B cell (primary cell): ENCODE measurements around the gene FOXO1. TPM values are rescaled to one million over a fixed set of nuclear protein-coding genes. Genes with fewer than 3 reads are reported as not detected.

ENCODE experiments used
- ATAC-seq: fragments of 200-7000 bp; cut with Tn5 transposase; one replicate; pipeline ENCODE4 v1.10.0; 2021; ENCODE audit warnings: low read depth, mild to moderate bottlenecking, moderate number of reproducible peaks, moderate library complexity
- CTCF ChIA-PET: fragments of 350-600 bp; sonication (Branson Sonifier 250); formaldehyde crosslinking; loops from one replicate; lab custom pipeline; 2021; ENCODE audit warnings: antibody characterized with exemption, inconsistent platforms; lab: Charles Lee
- POLR2A ChIA-PET: fragments of 350-600 bp; sonication (Branson Sonifier 250); formaldehyde crosslinking; loops from one replicate; lab custom pipeline; 2021; ENCODE audit warnings: antibody characterized with exemption; lab: Charles Lee
- DNase-seq: peaks from one replicate; pipeline ENCODE4 v3.0.0; 2013
- H2AFZ ChIP-seq: 2 replicates; pipeline ENCODE4 v1.6.1; 2012; ENCODE audit warnings: mild to moderate bottlenecking, low read depth, low read length; ENCODE audit not compliant: insufficient read depth, poor library complexity, severe bottlenecking
- H3K27ac ChIP-seq, 2 donors: 1 replicate in 1 of 2; 2 replicates in 1 of 2; pipeline ENCODE4 v1.5.1; 2012 to 2013; ENCODE audit warnings: low read length in 2 of 2, mild to moderate bottlenecking in 2 of 2, moderate library complexity in 1 of 2
- H3K27me3 ChIP-seq, 4 experiments: fragments of 200-600 bp in 1 of 4; sonication (generic) in 1 of 4; replicated peaks in 1 of 4; 1 replicate in 2 of 4; 2 replicates in 2 of 4; pipeline versions ENCODE4 v1.6.1 to v1.7.0; 2013 to 2016; ENCODE audit warnings: low read length in 3 of 4, mild to moderate bottlenecking in 2 of 4, mixed read lengths in 1 of 4, moderate library complexity in 1 of 4; ENCODE audit not compliant: insufficient read depth in 4 of 4, control insufficient read depth in 3 of 4; ENCODE audit errors: control extremely low read depth in 1 of 4
- H3K36me3 ChIP-seq, 2 experiments: replicated peaks in 1 of 2; 1 replicate in 1 of 2; 2 replicates in 1 of 2; pipeline versions ENCODE4 v1.6.1 to v1.7.1; 2013; ENCODE audit warnings: low read length in 1 of 2; ENCODE audit not compliant: insufficient read depth in 2 of 2, control insufficient read depth in 1 of 2; ENCODE audit errors: control extremely low read depth in 1 of 2, extremely low read depth in 1 of 2
- H3K4me1 ChIP-seq, 2 donors: fragments of 200-600 bp in 1 of 2; sonication (generic) in 1 of 2; 1 replicate in 1 of 2; 2 replicates in 1 of 2; pipeline versions ENCODE4 v1.5.1 to v1.6.1; 2013 to 2017; ENCODE audit warnings: low read length in 2 of 2; ENCODE audit not compliant: control insufficient read depth in 2 of 2, insufficient read depth in 2 of 2
- H3K4me2 ChIP-seq: replicated peaks from 2 replicates; pipeline ENCODE3; 2012; ENCODE audit warnings: mild to moderate bottlenecking, low read depth, low read length; ENCODE audit not compliant: poor library complexity, severe bottlenecking
- H3K4me3 ChIP-seq, 5 experiments: fragments of 200-600 bp in 1 of 5; sonication (generic) in 1 of 5; 1 replicate in 3 of 5; 2 replicates in 2 of 5; pipeline versions ENCODE4 v1.5.1 to v1.7.0; 2011 to 2016; ENCODE audit warnings: low read length in 4 of 5, mild to moderate bottlenecking in 4 of 5, low read depth in 2 of 5, control low read depth in 1 of 5, moderate library complexity in 1 of 5; ENCODE audit not compliant: insufficient read depth in 1 of 5; ENCODE audit errors: control extremely low read depth in 1 of 5, extremely low read depth in 1 of 5
- H3K79me2 ChIP-seq: fragments of 200-600 bp; sonication (generic); one replicate; pipeline ENCODE4 v1.6.0; 2016; ENCODE audit warnings: low read length; ENCODE audit not compliant: control insufficient read depth, insufficient read depth
- H3K9ac ChIP-seq: fragments of 200-600 bp; sonication (generic); 2 replicates; pipeline ENCODE4 v1.6.1; 2017; ENCODE audit warnings: mild to moderate bottlenecking, low read length, moderate library complexity
- H3K9me3 ChIP-seq, 3 donors: one replicate each; pipeline versions ENCODE4 v1.6.1 to v1.7.1; 2013; ENCODE audit warnings: low read length in 2 of 3; ENCODE audit not compliant: control insufficient read depth in 2 of 3, insufficient read depth in 1 of 3; ENCODE audit errors: control extremely low read depth in 1 of 3
- H4K20me1 ChIP-seq: 2 replicates; pipeline ENCODE4 v1.6.0; 2012; ENCODE audit warnings: mild to moderate bottlenecking, low read length; ENCODE audit not compliant: insufficient read depth, control insufficient read depth, poor library complexity, severe bottlenecking
- H3K27ac Mint-ChIP-seq: one replicate; pipeline ENCODE4 v1.8.0; 2021; ENCODE audit warnings: mixed read lengths
- H3K27me3 Mint-ChIP-seq: one replicate; pipeline ENCODE4 v1.8.0; 2021; ENCODE audit warnings: mixed read lengths
- H3K4me1 Mint-ChIP-seq: one replicate; pipeline ENCODE4 v1.8.0; 2021; ENCODE audit warnings: mixed read lengths
- H3K4me3 Mint-ChIP-seq: one replicate; pipeline ENCODE4 v1.8.0; 2021; ENCODE audit warnings: mixed read lengths
- H3K9me3 Mint-ChIP-seq: one replicate; pipeline ENCODE4 v1.8.0; 2022; ENCODE audit warnings: mixed read lengths; ENCODE audit not compliant: insufficient read depth
- CTCF ChIP-seq: fragments of 200-600 bp; IDR thresholded peaks from one replicate; pipeline ENCODE4 v1.8.0; 2022; ENCODE audit warnings: antibody characterized with exemption, mild to moderate bottlenecking
- EZH2 ChIP-seq: IDR thresholded peaks from 2 replicates; pipeline ENCODE4 v1.6.1; 2012; ENCODE audit warnings: borderline replicate concordance, low read depth, mild to moderate bottlenecking, moderate library complexity, low read length; ENCODE audit not compliant: insufficient read depth, poor library complexity, severe bottlenecking
- WGBS: methylation state at CpG from one replicate; pipeline ENCODE4 v1.1.5; 2013; ENCODE audit warnings: missing lambda C conversion rate; ENCODE audit not compliant: insufficient coverage; 5-methylcytosine and 5-hydroxymethylcytosine counted together
- intact Hi-C: fragments of 100-400 bp; cut with micrococcal nuclease; formaldehyde crosslinking; loops from one replicate; pipeline ENCODE4 v1.10.0; 2022
- polyA plus RNA-seq: library from polyadenylated mRNA; depleted of rRNA; stranded (reverse); fragments of >200 nt; gene quantifications from 2 replicates; pipeline ENCODE4 v1.2.3, GENCODE V29; 2012
- total RNA-seq, 2 donors: library from RNA; stranded (reverse); fragments of 120-200 nt in 1 of 2; gene quantifications; 1 replicate in 1 of 2; 2 replicates in 1 of 2; pipeline versions ENCODE4 v1.2.3 to v1.2.4, GENCODE V29; 2013 to 2022

Gene FOXO1
- total and polyA plus RNA-seq, 2 donors (not counting 1 experiment from before 2014, with no cell fraction given) = 22.8 to 77.9 TPM

DNA sequence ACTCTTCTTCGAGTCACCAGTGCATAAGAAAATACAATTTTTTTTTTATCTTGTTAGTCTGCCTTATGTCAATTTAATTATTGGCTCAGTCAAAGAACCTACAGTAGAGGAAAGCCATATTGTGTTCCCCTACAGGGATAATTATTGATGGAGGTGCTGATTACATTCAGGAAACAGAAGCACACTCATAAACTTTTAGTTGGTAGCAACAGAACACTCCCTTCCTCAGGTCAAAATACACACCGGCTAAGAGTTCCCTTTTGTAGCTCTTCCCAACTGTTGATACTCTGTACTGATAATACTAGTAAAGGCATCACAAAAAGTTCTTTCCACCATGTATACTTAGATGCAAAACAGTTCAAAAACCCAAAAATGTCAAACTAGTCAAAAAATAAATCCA lies 18.4 kb downstream of the FOXO1 start:
- H3K27ac ChIP-seq = peak overlapping the region in 1 of 2 donors; percentile 8
- no peak overlapping the region for H2AFZ ChIP-seq
- ATAC-seq (no peak), DNase-seq (no peak)
- no peak overlapping the region for H3K4me3 ChIP-seq
- peaks cover 81% of the 10 kb centered on the region for H4K20me1 ChIP-seq
- no peak overlapping the region for H3K9ac ChIP-seq
- H3K4me1 ChIP-seq = peaks cover 82 to 90% of the 10 kb centered on the region in 2 donors
- no peak for TF ChIP-seq EZH2
- no peak for TF ChIP-seq CTCF
- ChIA-PET POLR2A (interaction anchor here (1.0 kb wide), 1 partner anchor 16 kb away, joined by 3 read pairs; no protein-coding TSS in a partner anchor), CTCF (interaction anchor here (0.9 to 2.3 kb wide), 4 partner anchors 14 to 579 kb away, joined by 3 to 7 read pairs (median 4); no protein-coding TSS in a partner anchor)
- peak overlapping the region; percentile 33 for H3K4me2 ChIP-seq
- Mint-ChIP-seq H3K9me3 (no peaks in the 10 kb centered on the region), H3K27me3 (no peaks in the 10 kb centered on the region), H3K4me1 (peaks cover 94% of the 10 kb centered on the region), H3K4me3 (peak overlapping the region; percentile 11), H3K27ac (no peak overlapping the region)
- H3K27me3 ChIP-seq = no peaks in the 10 kb centered on the region
- intact Hi-C loops = no loop called here
- peaks cover 100% of the 10 kb centered on the region for H3K79me2 ChIP-seq
- H3K36me3 ChIP-seq = peaks cover 0 to 11% of the 10 kb centered on the region in 2 experiments
- WGBS = no CpG with 5 or more reads among the region's 2 CpGs
- peaks cover 0 to 6% (median 0%) of the 10 kb centered on the region in 3 donors for H3K9me3 ChIP-seq

DNA sequence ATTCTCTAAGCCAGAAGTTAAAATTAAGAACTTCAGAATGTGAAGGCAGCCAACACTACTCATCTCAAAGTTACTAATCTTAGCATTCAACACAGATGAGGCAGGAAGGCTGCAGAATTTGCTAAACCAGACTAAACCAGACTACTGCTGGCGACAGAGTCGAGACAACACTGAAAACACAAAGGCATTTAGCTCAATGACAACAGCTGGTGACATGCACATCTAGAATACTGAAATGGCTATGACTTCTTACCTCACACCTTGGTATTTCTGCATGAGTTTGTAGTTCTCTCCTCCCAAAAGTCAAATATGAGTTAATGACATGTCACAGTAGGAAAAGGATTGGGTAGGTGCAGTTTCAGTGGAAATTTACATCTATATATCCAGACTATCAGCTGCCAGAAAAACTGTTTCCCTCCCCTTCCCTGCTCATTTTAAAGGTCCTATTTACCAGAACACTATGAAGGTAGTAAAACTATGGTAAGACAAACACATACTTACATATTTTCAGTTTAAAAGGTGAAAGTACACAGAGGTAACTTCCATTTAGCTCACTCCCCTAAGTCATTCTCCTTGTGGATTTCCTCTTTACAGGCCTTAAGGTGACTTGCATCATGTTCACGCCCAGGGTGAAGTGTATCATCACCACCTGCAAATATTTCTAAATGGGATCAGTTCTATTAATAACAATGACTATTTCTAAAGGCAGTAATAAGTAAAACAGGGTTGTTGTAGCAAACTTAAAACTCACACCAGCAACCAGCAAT lies 21.4 kb downstream of the FOXO1 start:
- peaks cover 99% of the 10 kb centered on the region for H3K79me2 ChIP-seq
- peak overlapping the region in 1 of 2 donors; percentile 38 for H3K27ac ChIP-seq
- Mint-ChIP-seq H3K4me1 (peaks cover 89% of the 10 kb centered on the region), H3K27me3 (no peaks in the 10 kb centered on the region), H3K27ac (peak overlapping the region; percentile 10), H3K4me3 (peak overlapping the region; percentile 1), H3K9me3 (no peaks in the 10 kb centered on the region)
- TF ChIP-seq EZH2 = no peak
- no peak for TF ChIP-seq CTCF
- H2AFZ ChIP-seq = no peak overlapping the region
- H3K4me1 ChIP-seq = peaks cover 85 to 91% of the 10 kb centered on the region in 2 donors
- H4K20me1 ChIP-seq = peaks cover 87% of the 10 kb centered on the region
- H3K9me3 ChIP-seq = no peaks in the 10 kb centered on the region
- ChIA-PET POLR2A (no interaction called here), CTCF (interaction anchor here (1.9 kb wide), 1 partner anchor 576 kb away, joined by 4 read pairs; no protein-coding TSS in a partner anchor)
- DNase-seq (no peak), ATAC-seq (no peak)
- H3K4me2 ChIP-seq = peak overlapping the region; percentile 13
- no peak overlapping the region for H3K9ac ChIP-seq
- 80% methylated on average over 1 of the region's 3 CpGs for WGBS
- H3K4me3 ChIP-seq = no peak overlapping the region
- intact Hi-C loops = no loop called here
- peaks cover 0 to 11% of the 10 kb centered on the region in 2 experiments for H3K36me3 ChIP-seq
- no peaks in the 10 kb centered on the region for H3K27me3 ChIP-seq
